DMS153 (cell line): ENCODE data around the gene NADSYN1.

ENCODE experiments used
- DNase-seq: peaks from one replicate; lab custom pipeline; 2025; lab: John Stamatoyannopoulos, UW

Gene NADSYN1

DNA sequence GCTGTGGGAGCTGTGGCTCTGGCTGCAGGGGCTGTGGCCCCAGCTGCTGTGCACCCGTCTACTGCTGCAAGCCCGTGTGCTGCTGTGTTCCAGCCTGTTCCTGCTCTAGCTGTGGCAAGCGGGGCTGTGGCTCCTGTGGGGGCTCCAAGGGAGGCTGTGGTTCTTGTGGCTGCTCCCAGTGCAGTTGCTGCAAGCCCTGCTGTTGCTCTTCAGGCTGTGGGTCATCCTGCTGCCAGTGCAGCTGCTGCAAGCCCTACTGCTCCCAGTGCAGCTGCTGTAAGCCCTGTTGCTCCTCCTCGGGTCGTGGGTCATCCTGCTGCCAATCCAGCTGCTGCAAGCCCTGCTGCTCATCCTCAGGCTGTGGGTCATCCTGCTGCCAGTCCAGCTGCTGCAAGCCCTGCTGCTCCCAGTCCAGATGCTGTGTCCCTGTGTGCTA is 95.7 kb downstream of the NADSYN1 start:
- no peak for DNase-seq
